CD4-positive, alpha-beta memory T cell (primary cell): ENCODE results near the gene IL20RA. TPM values are rescaled to one million over a fixed set of nuclear protein-coding genes. Genes with fewer than 3 reads are reported as not detected.

Source experiments
- CTCF ChIA-PET: fragments of 350-600 bp; sonication (Branson Sonifier 250); formaldehyde crosslinking; loops from one replicate; lab custom pipeline; 2021; ENCODE audit warnings: inconsistent platforms; ENCODE audit not compliant: partially characterized antibody; lab: Charles Lee
- POLR2A ChIA-PET: fragments of 350-600 bp; sonication (Branson Sonifier 250); formaldehyde crosslinking; loops from one replicate; lab custom pipeline; 2021; ENCODE audit not compliant: partially characterized antibody; lab: Charles Lee
- DNase-seq, 5 donors: peaks; one replicate each; pipeline versions ENCODE4 v3.0.0 to v3.0.0-alpha.2; 2020 to 2022; ENCODE audit warnings: mixed read lengths in 1 of 5
- H3K27ac ChIP-seq: one replicate; pipeline ENCODE4 v1.7.0; 2013; ENCODE audit warnings: low read depth, low read length
- H3K27me3 ChIP-seq: 2 replicates; pipeline ENCODE4 v1.7.0; 2013; ENCODE audit warnings: mild to moderate bottlenecking, low read length, moderate library complexity; ENCODE audit not compliant: insufficient read depth
- H3K36me3 ChIP-seq: 2 replicates; pipeline ENCODE4 v1.7.0; 2013; ENCODE audit warnings: mild to moderate bottlenecking, low read length, moderate library complexity; ENCODE audit not compliant: insufficient read depth
- H3K4me1 ChIP-seq: 2 replicates; pipeline ENCODE4 v1.7.0; 2013; ENCODE audit warnings: mild to moderate bottlenecking, low read length, moderate library complexity; ENCODE audit not compliant: insufficient read depth
- H3K4me3 ChIP-seq, 2 donors: one replicate each; pipeline ENCODE4 v1.7.0; 2013; ENCODE audit warnings: low read length in 2 of 2, mild to moderate bottlenecking in 1 of 2
- H3K9me3 ChIP-seq, 2 donors: one replicate each; pipeline ENCODE4 v1.7.0; 2013; ENCODE audit warnings: low read length in 2 of 2, control low read depth in 1 of 2; ENCODE audit not compliant: control insufficient read depth in 1 of 2
- H3K27ac Mint-ChIP-seq, 7 donors: one replicate each; pipeline ENCODE4 v1.8.0; 2020 to 2021; ENCODE audit warnings: mixed read lengths in 7 of 7, mild to moderate bottlenecking in 6 of 7, inconsistent platforms in 3 of 7, moderate library complexity in 3 of 7
- H3K27me3 Mint-ChIP-seq, 2 donors: one replicate each; pipeline ENCODE4 v1.8.0; 2020 to 2021; ENCODE audit warnings: mixed read lengths in 2 of 2
- H3K36me3 Mint-ChIP-seq, 2 donors: one replicate each; pipeline ENCODE4 v1.8.0; 2020 to 2021; ENCODE audit warnings: mixed read lengths in 2 of 2, inconsistent platforms in 1 of 2, mild to moderate bottlenecking in 1 of 2
- H3K4me1 Mint-ChIP-seq, 4 donors: one replicate each; pipeline ENCODE4 v1.8.0; 2020 to 2021; ENCODE audit warnings: mixed read lengths in 4 of 4, mild to moderate bottlenecking in 1 of 4
- H3K4me3 Mint-ChIP-seq, 8 donors: one replicate each; pipeline ENCODE4 v1.8.0; 2020 to 2021; ENCODE audit warnings: mixed read lengths in 8 of 8, mild to moderate bottlenecking in 7 of 8, moderate library complexity in 6 of 8, inconsistent platforms in 3 of 8
- H3K9me3 Mint-ChIP-seq, 8 donors: one replicate each; pipeline ENCODE4 v1.8.0; 2020 to 2021; ENCODE audit warnings: mixed read lengths in 8 of 8, mild to moderate bottlenecking in 5 of 8, inconsistent platforms in 3 of 8, moderate library complexity in 1 of 8
- intact Hi-C: fragments of 100-400 bp; cut with micrococcal nuclease; formaldehyde crosslinking; loops from one replicate; pipeline ENCODE4 v1.15.1; 2023
- polyA plus RNA-seq, 2 donors: library from polyadenylated mRNA; unstranded; fragments of 300-500 nt; fragmentation: Illumina TruSeq; gene quantifications; one replicate each; pipeline ENCODE4 v1.2.3, GENCODE V29; 2021
- total RNA-seq, 2 experiments: library from RNA; stranded (reverse); gene quantifications; one replicate each; pipeline ENCODE4 v1.2.3, GENCODE V29; 2021

IL20RA gene
- total and polyA plus RNA-seq, 4 experiments from 2014 or later: not detected

DNA sequence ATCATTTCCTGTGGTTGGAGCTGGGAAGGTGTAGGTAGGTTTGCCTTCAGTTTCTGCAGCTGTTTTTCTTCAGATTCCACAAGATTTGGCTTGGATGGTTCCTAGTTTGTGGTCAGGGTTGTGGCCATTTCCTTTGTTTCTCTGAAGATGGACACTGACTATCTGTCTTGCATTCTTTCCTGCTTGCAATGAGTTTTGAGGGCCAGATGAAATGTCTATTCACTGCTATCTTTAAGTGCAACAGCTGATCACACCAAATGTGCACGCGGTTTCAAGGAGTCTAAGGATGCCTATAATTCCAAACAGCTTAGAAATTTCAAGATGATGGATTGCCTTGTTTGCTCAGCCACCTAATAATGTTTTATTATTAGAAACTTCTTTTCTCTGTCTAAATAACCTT, 28.4 kb downstream of the IL20RA start:
- no peaks in the 10 kb centered on the region for H3K4me1 ChIP-seq
- no peak overlapping the region for H3K4me3 Mint-ChIP-seq
- POLR2A ChIA-PET: no interaction called here
- H3K9me3 Mint-ChIP-seq: peaks cover 0 to 8% (median 0%) of the 10 kb centered on the region in 8 donors
- no peak for DNase-seq
- no peak overlapping the region for H3K4me3 ChIP-seq
- peaks cover 0 to 7% of the 10 kb centered on the region in 2 donors for H3K36me3 Mint-ChIP-seq
- no peak overlapping the region for H3K27ac ChIP-seq
- CTCF ChIA-PET: interaction anchor here (0.6 kb wide), 1 partner anchor 261 kb away, joined by 3 read pairs; no protein-coding TSS in a partner anchor
- H3K27ac Mint-ChIP-seq: no peak overlapping the region
- intact Hi-C loops: no loop called here
- H3K27me3 ChIP-seq: peaks cover 16% of the 10 kb centered on the region
- no peaks in the 10 kb centered on the region for H3K36me3 ChIP-seq
- no peaks in the 10 kb centered on the region for H3K9me3 ChIP-seq
- no peaks in the 10 kb centered on the region for H3K4me1 Mint-ChIP-seq
- H3K27me3 Mint-ChIP-seq: peaks cover 34 to 44% of the 10 kb centered on the region in 2 donors

DNA sequence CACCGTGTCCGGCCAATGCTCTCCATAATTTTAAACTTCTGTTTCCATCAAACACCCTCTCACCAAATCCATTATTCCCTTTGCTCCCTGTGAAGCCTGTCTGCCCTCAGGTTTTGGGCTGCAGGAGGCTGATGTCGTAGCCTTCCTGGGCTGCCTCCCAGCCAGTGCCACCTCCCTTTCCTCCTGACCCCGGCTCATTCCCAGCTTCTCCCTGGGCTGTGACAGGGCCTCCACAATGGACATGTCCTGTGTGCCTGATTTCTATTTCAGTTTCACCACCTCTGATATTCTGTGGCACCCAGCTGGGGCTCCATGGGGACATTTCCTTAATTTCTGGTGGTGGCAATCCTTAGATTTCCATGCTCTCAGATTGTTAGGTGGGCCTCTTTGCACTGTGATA, 28.8 kb downstream of the IL20RA start:
- intact Hi-C loops: no loop called here
- Histone ChIP-seq H3K36me3 (no peaks in the 10 kb centered on the region), H3K4me3 (no peak overlapping the region), H3K4me1 (no peaks in the 10 kb centered on the region), H3K27ac (no peak overlapping the region), H3K27me3 (peaks cover 19% of the 10 kb centered on the region), H3K9me3 (no peaks in the 10 kb centered on the region)
- H3K4me3 Mint-ChIP-seq: no peak overlapping the region
- peaks cover 0 to 8% (median 0%) of the 10 kb centered on the region in 8 donors for H3K9me3 Mint-ChIP-seq
- DNase-seq: no peak
- ChIA-PET CTCF (interaction anchor here (0.6 kb wide), 1 partner anchor 261 kb away, joined by 3 read pairs; no protein-coding TSS in a partner anchor), POLR2A (no interaction called here)
- H3K27me3 Mint-ChIP-seq: peaks cover 36 to 45% of the 10 kb centered on the region in 2 donors
- no peaks in the 10 kb centered on the region for H3K4me1 Mint-ChIP-seq
- H3K36me3 Mint-ChIP-seq: peaks cover 0 to 7% of the 10 kb centered on the region in 2 donors
- no peak overlapping the region for H3K27ac Mint-ChIP-seq

- DNase-seq: no peak
- Histone ChIP-seq H3K9me3 (no peaks in the 10 kb centered on the region), H3K4me1 (no peaks in the 10 kb centered on the region), H3K36me3 (no peaks in the 10 kb centered on the region), H3K4me3 (no peak overlapping the region), H3K27ac (no peak overlapping the region), H3K27me3 (peaks cover 19% of the 10 kb centered on the region)
- H3K9me3 Mint-ChIP-seq: peaks cover 0 to 2% (median 0%) of the 10 kb centered on the region in 8 donors
- H3K4me3 Mint-ChIP-seq: no peak overlapping the region
- H3K4me1 Mint-ChIP-seq: no peaks in the 10 kb centered on the region
- POLR2A ChIA-PET: no interaction called here
- intact Hi-C loops: no loop called here
- H3K27me3 Mint-ChIP-seq: peaks cover 35 to 44% of the 10 kb centered on the region in 2 donors
- no peaks in the 10 kb centered on the region for H3K36me3 Mint-ChIP-seq
- H3K27ac Mint-ChIP-seq: no peak overlapping the region
- CTCF ChIA-PET: no interaction called here
Observed at GRCh38 chr6:137013738-137014602, 30.8 kb downstream of the IL20RA start.

DNA sequence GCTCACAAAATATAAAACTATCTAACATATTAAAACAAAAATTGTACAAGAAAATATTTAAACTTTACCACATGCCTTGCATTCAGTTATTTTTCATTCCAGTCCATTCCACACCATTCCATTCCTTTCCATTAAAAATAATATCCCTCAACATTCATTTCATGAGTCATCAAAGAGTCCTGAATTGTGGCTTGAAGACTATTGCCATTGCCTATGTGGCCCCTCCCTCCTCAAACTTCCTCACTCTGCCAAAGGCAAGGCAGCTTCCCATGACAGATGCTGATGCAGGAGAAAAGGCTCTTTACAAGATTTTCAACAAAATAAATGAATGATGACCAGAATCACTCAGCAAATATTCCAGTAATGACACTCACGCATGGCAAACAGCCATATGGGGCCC, 31.7 kb downstream of the IL20RA start:
- H3K27me3 Mint-ChIP-seq: peaks cover 35 to 46% of the 10 kb centered on the region in 2 donors
- ChIA-PET CTCF (no interaction called here), POLR2A (no interaction called here)
- no peak overlapping the region for H3K4me3 Mint-ChIP-seq
- peaks cover 0 to 2% (median 0%) of the 10 kb centered on the region in 8 donors for H3K9me3 Mint-ChIP-seq
- H3K27ac ChIP-seq: no peak overlapping the region
- DNase-seq: no peak
- peaks cover 19% of the 10 kb centered on the region for H3K27me3 ChIP-seq
- H3K27ac Mint-ChIP-seq: no peak overlapping the region
- no peaks in the 10 kb centered on the region for H3K4me1 Mint-ChIP-seq
- intact Hi-C loops: no loop called here
- H3K36me3 ChIP-seq: no peaks in the 10 kb centered on the region
- H3K4me3 ChIP-seq: no peak overlapping the region
- H3K36me3 Mint-ChIP-seq: no peaks in the 10 kb centered on the region
- H3K4me1 ChIP-seq: no peaks in the 10 kb centered on the region
- H3K9me3 ChIP-seq: no peaks in the 10 kb centered on the region

DNA sequence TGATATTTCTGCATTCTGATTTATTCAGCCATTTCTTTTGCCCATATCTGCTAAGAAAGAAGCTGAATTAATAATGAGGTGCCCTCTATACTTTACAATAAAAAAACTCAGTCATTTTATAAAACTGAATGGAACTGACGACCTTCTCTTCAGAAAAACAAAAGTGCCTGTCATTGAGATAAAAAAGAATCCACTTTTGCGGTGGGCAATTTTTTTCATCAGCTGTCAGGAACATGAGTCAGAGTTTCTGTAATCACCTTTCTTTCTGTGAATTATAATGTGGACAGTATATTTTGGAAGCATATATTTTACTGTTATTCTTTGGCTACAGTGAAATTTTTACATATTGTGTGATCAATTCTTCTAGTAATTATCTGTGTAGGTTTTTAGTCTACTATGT, 33.4 kb downstream of the IL20RA start:
- ChIA-PET POLR2A (no interaction called here), CTCF (no interaction called here)
- peaks cover 0 to 2% (median 0%) of the 10 kb centered on the region in 8 donors for H3K9me3 Mint-ChIP-seq
- Histone ChIP-seq H3K27me3 (peaks cover 13% of the 10 kb centered on the region), H3K36me3 (no peaks in the 10 kb centered on the region), H3K4me1 (no peaks in the 10 kb centered on the region), H3K9me3 (no peaks in the 10 kb centered on the region), H3K4me3 (no peak overlapping the region), H3K27ac (no peak overlapping the region)
- H3K36me3 Mint-ChIP-seq: no peaks in the 10 kb centered on the region
- no peak overlapping the region for H3K27ac Mint-ChIP-seq
- intact Hi-C loops: no loop called here
- H3K27me3 Mint-ChIP-seq: peaks cover 38 to 48% of the 10 kb centered on the region in 2 donors
- no peak overlapping the region for H3K4me3 Mint-ChIP-seq
- no peaks in the 10 kb centered on the region for H3K4me1 Mint-ChIP-seq
- DNase-seq: no peak

DNA sequence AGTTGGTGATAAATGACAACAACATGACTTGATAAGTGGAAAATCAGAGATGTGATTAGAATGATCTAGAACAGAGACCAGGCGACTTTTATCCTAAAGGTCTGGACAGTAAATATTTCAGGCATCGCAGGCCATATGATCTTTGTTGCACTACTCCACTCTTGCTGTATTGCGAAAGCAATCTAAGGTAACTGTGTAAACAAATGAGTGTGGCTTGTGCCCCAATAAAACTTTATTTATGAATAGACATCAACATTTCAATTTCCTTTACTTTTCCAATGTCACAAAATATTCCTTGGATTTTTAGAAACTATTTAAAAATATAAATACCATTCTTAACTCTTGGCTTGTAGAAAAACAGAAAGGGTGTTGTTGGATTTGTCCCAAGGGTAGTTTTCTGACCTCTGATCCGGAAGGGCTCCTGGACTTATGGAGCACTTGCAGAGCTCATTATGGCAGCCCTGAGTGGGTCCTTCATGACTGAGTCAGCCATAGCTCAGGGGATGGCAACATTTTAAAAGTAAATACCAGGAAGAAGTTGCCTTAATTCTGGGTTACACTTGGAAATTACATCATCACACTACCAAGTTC, 34.5 kb downstream of the IL20RA start:
- Mint-ChIP-seq H3K9me3 (peaks cover 0 to 2% (median 0%) of the 10 kb centered on the region in 8 donors), H3K27ac (no peak overlapping the region), H3K36me3 (no peaks in the 10 kb centered on the region), H3K4me1 (no peaks in the 10 kb centered on the region), H3K4me3 (no peak overlapping the region), H3K27me3 (peaks cover 32 to 37% of the 10 kb centered on the region in 2 donors)
- Histone ChIP-seq H3K9me3 (no peaks in the 10 kb centered on the region), H3K4me1 (no peaks in the 10 kb centered on the region), H3K27me3 (peaks cover 13% of the 10 kb centered on the region), H3K36me3 (no peaks in the 10 kb centered on the region), H3K4me3 (no peak overlapping the region), H3K27ac (no peak overlapping the region)
- CTCF ChIA-PET: no interaction called here
- no peak for DNase-seq
- POLR2A ChIA-PET: no interaction called here
- intact Hi-C loops: no loop called here

DNA sequence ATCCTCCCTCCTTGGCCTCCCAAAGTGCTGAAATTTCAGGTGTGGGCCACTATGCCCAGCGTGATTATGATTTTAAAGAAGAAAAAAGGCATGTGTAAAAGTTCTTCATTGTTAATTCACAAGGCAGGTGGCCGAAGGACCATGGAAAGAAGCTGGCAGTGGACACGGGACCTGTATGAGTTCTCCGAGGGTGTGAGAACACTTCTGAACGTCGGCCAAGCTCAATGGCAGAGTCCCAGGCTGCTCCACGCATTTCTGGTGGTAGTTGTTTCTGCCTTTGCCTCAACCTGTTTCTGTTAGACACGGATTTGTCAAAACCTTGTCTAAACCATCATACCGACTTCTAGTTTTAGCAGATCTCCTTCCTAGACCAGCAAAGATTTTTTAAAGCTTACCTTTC, 36.6 kb downstream of the IL20RA start:
- POLR2A ChIA-PET: no interaction called here

More for the DNA sequence above, 36.6 kb downstream of the IL20RA start:
- H3K4me1 ChIP-seq: no peaks in the 10 kb centered on the region
- H3K27ac ChIP-seq: no peak overlapping the region
- DNase-seq: no peak
- CTCF ChIA-PET: no interaction called here
- H3K27me3 ChIP-seq: peaks cover 8% of the 10 kb centered on the region
- no peak overlapping the region for H3K4me3 ChIP-seq
- H3K36me3 Mint-ChIP-seq: no peaks in the 10 kb centered on the region
- H3K27me3 Mint-ChIP-seq: peaks cover 31 to 32% of the 10 kb centered on the region in 2 donors
- peaks cover 0 to 3% (median 0%) of the 10 kb centered on the region in 8 donors for H3K9me3 Mint-ChIP-seq
- no peaks in the 10 kb centered on the region for H3K36me3 ChIP-seq
- H3K9me3 ChIP-seq: no peaks in the 10 kb centered on the region
- H3K4me3 Mint-ChIP-seq: no peak overlapping the region
- H3K4me1 Mint-ChIP-seq: no peaks in the 10 kb centered on the region
- no peak overlapping the region for H3K27ac Mint-ChIP-seq
- intact Hi-C loops: no loop called here
